IMR-90 (cell line): Measurements from ENCODE around the gene PGF. TPM values are rescaled to one million over a fixed set of nuclear protein-coding genes. Genes with fewer than 3 reads are reported as not detected.

Experiments
- ATAC-seq: fragments of 200-7000 bp; cut with Tn5 transposase; 2 replicates; pipeline ENCODE4 v1.9.1; 2020; ENCODE audit warnings: low read depth, mild to moderate bottlenecking, moderate library complexity
- BruUV-seq: library from RNA; stranded (reverse); fragments of 400-500 nt; replicated peaks from 2 replicates; lab custom pipeline; 2021; lab: Mats Ljungman, UMichigan
- CTCF ChIA-PET: fragments of 300-600 bp; formaldehyde crosslinking; extraction: SDS; loops from one replicate; lab custom pipeline; 2021; ENCODE audit warnings: antibody characterized with exemption; lab: Yijun Ruan, JAX
- POLR2A ChIA-PET: fragments of 300-600 bp; sonication (Branson Sonifier 250); formaldehyde crosslinking; loops from one replicate; lab custom pipeline; 2022; ENCODE audit warnings: antibody characterized with exemption; ENCODE audit not compliant: unreplicated experiment; lab: Charles Lee
- DNase-seq: peaks from one replicate; pipeline ENCODE4 v3.0.0; 2013
- H2AFZ ChIP-seq: replicated peaks from 2 replicates; pipeline ENCODE3; 2013; ENCODE audit warnings: low read length, mild to moderate bottlenecking; ENCODE audit not compliant: poor library complexity
- H2AK5ac ChIP-seq: 2 replicates; pipeline ENCODE4 v1.6.1; 2013; ENCODE audit warnings: low read depth, low read length, inconsistent platforms
- H2AK9ac ChIP-seq: replicated peaks from 2 replicates; pipeline ENCODE3; 2013; ENCODE audit warnings: mild to moderate bottlenecking, low read depth, low read length, moderate library complexity; ENCODE audit not compliant: poor library complexity
- H2BK120ac ChIP-seq: 2 replicates; pipeline ENCODE4 v1.6.1; 2013; ENCODE audit warnings: low read depth, low read length, inconsistent platforms
- H2BK15ac ChIP-seq: 3 replicates; pipeline ENCODE4 v1.6.1; 2013; ENCODE audit warnings: low read depth, low read length, inconsistent platforms
- H2BK20ac ChIP-seq: 2 replicates; pipeline ENCODE4 v1.6.1; 2013; ENCODE audit warnings: low read depth, mild to moderate bottlenecking, inconsistent platforms, low read length, moderate library complexity
- H2BK5ac ChIP-seq: 2 replicates; pipeline ENCODE4 v1.6.1; 2013; ENCODE audit warnings: mild to moderate bottlenecking, low read depth, low read length, inconsistent platforms; ENCODE audit not compliant: poor library complexity, severe bottlenecking
- H3K14ac ChIP-seq: replicated peaks from 2 replicates; pipeline ENCODE4 v1.6.1; 2013; ENCODE audit warnings: low read depth, low read length, inconsistent platforms
- H3K18ac ChIP-seq: 2 replicates; pipeline ENCODE4 v1.6.1; 2013; ENCODE audit warnings: low read depth, low read length, control low read depth
- H3K23ac ChIP-seq: 2 replicates; pipeline ENCODE4 v1.6.1; 2013; ENCODE audit warnings: low read depth, low read length, inconsistent platforms
- H3K27ac ChIP-seq: 2 replicates; pipeline ENCODE4 v1.5.1; 2013; ENCODE audit warnings: mild to moderate bottlenecking, control low read depth, low read length; ENCODE audit not compliant: insufficient read depth
- H3K27me3 ChIP-seq: 2 replicates; pipeline ENCODE4 v1.6.1; 2013; ENCODE audit warnings: low read length; ENCODE audit not compliant: control insufficient read depth, insufficient read depth
- H3K36me3 ChIP-seq: 2 replicates; pipeline ENCODE4 v1.6.1; 2013; ENCODE audit warnings: low read length, mixed read lengths; ENCODE audit not compliant: control insufficient read depth, insufficient read depth
- H3K4ac ChIP-seq: 2 replicates; pipeline ENCODE4 v1.6.1; 2013; ENCODE audit warnings: low read depth, low read length, inconsistent platforms
- H3K4me1 ChIP-seq: 2 replicates; pipeline ENCODE4 v1.6.1; 2013; ENCODE audit warnings: low read length, mixed read lengths; ENCODE audit not compliant: control insufficient read depth, insufficient read depth
- H3K4me2 ChIP-seq: 2 replicates; pipeline ENCODE4 v1.6.1; 2013; ENCODE audit warnings: low read depth, mild to moderate bottlenecking, control low read depth, low read length, moderate library complexity
- H3K4me3 ChIP-seq: 2 replicates; pipeline ENCODE4 v1.5.1; 2013; ENCODE audit warnings: low read depth, mild to moderate bottlenecking, control low read depth, low read length, moderate library complexity; ENCODE audit not compliant: insufficient read depth
- H3K56ac ChIP-seq: 2 replicates; pipeline ENCODE4 v1.6.1; 2013; ENCODE audit warnings: low read length, inconsistent platforms; ENCODE audit not compliant: insufficient read depth; ENCODE audit errors: extremely low read depth
- H3K79me1 ChIP-seq, 2 experiments: 2 replicates each; pipeline ENCODE4 v1.6.1; 2013; ENCODE audit warnings: low read length in 2 of 2, inconsistent platforms in 1 of 2, low read depth in 1 of 2
- H3K9ac ChIP-seq: 2 replicates; pipeline ENCODE4 v1.6.1; 2013; ENCODE audit warnings: low read depth, low read length, control low read depth
- H3K9me1 ChIP-seq: 2 replicates; pipeline ENCODE4 v1.6.1; 2013; ENCODE audit warnings: low read length, inconsistent platforms; ENCODE audit not compliant: insufficient read depth
- H3K9me3 ChIP-seq: 2 replicates; pipeline ENCODE4 v1.6.1; 2013; ENCODE audit warnings: low read length; ENCODE audit not compliant: control insufficient read depth, insufficient read depth
- H4K20me1 ChIP-seq: 2 replicates; pipeline ENCODE4 v1.6.1; 2013; ENCODE audit warnings: low read length, inconsistent platforms; ENCODE audit not compliant: insufficient read depth
- H4K5ac ChIP-seq: 2 replicates; pipeline ENCODE4 v1.6.1; 2013; ENCODE audit warnings: mild to moderate bottlenecking, low read depth, low read length, control low read depth
- H4K8ac ChIP-seq, 2 experiments: 2 replicates each; pipeline ENCODE4 v1.6.1; 2013; ENCODE audit warnings: low read depth in 2 of 2, low read length in 2 of 2, control low read depth in 1 of 2, inconsistent platforms in 1 of 2
- H4K91ac ChIP-seq: 2 replicates; pipeline ENCODE4 v1.6.1; 2013; ENCODE audit warnings: low read depth, low read length, inconsistent platforms; ENCODE audit not compliant: insufficient read depth
- BHLHE40 ChIP-seq: fragments of 150-350 bp; IDR thresholded peaks from 2 replicates; pipeline ENCODE4 v1.6.1; 2016; ENCODE audit warnings: mild to moderate bottlenecking, low read depth, low read length
- CEBPB ChIP-seq: IDR thresholded peaks from 2 replicates; pipeline ENCODE4 v1.6.1; 2012; ENCODE audit warnings: low read depth, low read length, improper control_type of control experiment
- FOS ChIP-seq: fragments of 150-350 bp; IDR thresholded peaks from 2 replicates; pipeline ENCODE4 v1.6.1; 2016; ENCODE audit warnings: low read depth, low read length
- MAFK ChIP-seq: IDR thresholded peaks from 2 replicates; pipeline ENCODE4 v1.6.1; 2012; ENCODE audit warnings: low read depth, low read length, improper control_type of control experiment
- NFE2L2 ChIP-seq: fragments of 150-350 bp; IDR thresholded peaks from 2 replicates; pipeline ENCODE4 v1.6.1; 2016; ENCODE audit warnings: low read depth, mild to moderate bottlenecking, low read length
- POLR2A ChIP-seq: IDR thresholded peaks from 2 replicates; pipeline ENCODE4 v1.6.1; 2012; ENCODE audit warnings: mild to moderate bottlenecking, low read depth, low read length
- RAD21 ChIP-seq: IDR thresholded peaks from 2 replicates; pipeline ENCODE4 v1.6.1; 2012; ENCODE audit warnings: low read length, improper control_type of control experiment
- RCOR1 ChIP-seq: IDR thresholded peaks from 2 replicates; pipeline ENCODE4 v1.6.1; 2012; ENCODE audit warnings: mild to moderate bottlenecking, low read length, improper control_type of control experiment; ENCODE audit not compliant: insufficient replicate concordance
- RFX5 ChIP-seq: IDR thresholded peaks from 2 replicates; pipeline ENCODE4 v1.8.0; 2012; ENCODE audit warnings: low read depth, mild to moderate bottlenecking, low read length, moderate library complexity
- SMC3 ChIP-seq: fragments of 150-350 bp; IDR thresholded peaks from 2 replicates; pipeline ENCODE4 v1.6.1; 2016; ENCODE audit warnings: low read depth, mild to moderate bottlenecking, antibody characterized with exemption, low read length, moderate library complexity
- WGBS, 2 experiments: methylation state at CpG; one replicate each; pipeline versions ENCODE4 v1.1.5 to v1.1.7; 2013; ENCODE audit warnings: missing lambda C conversion rate in 2 of 2; ENCODE audit not compliant: insufficient read length in 1 of 2; ENCODE audit errors: extremely low coverage in 2 of 2; 5-methylcytosine and 5-hydroxymethylcytosine counted together
- dilution Hi-C: fragments of 300-500 bp; cut with HindIII; formaldehyde crosslinking; loops from one replicate; pipeline ENCODE4 v1.14.3; 2018; ENCODE audit warnings: low sequenced_read_pairs; ENCODE audit not compliant: unreplicated experiment
- in situ Hi-C: fragments of 300-500 bp; cut with MboI; formaldehyde crosslinking; loops from 3 replicates; pipeline ENCODE4 v1.14.3; 2019; ENCODE audit warnings: low sequenced_read_pairs, inconsistent platforms, mixed read lengths
- intact Hi-C: fragments of 100-400 bp; cut with micrococcal nuclease; formaldehyde crosslinking; loops from 2 replicates; pipeline ENCODE4 v1.10.0; 2022
- polyA plus RNA-seq, 3 experiments: library from polyadenylated mRNA; depleted of rRNA; stranded (reverse); fragments of >200 nt; gene quantifications; 2 replicates each; pipeline ENCODE4 v1.2.3, GENCODE V29; 2012; ENCODE audit warnings: low replicate concordance in 1 of 3
- total RNA-seq: library from RNA; depleted of rRNA; stranded (reverse); fragments of >200 nt; gene quantifications from 2 replicates; pipeline ENCODE4 v1.2.3, GENCODE V29; 2012
- TF ChIP-seq, protein P1 (sequence below): fragments of 150-350 bp; IDR thresholded peaks from 2 replicates; pipeline ENCODE4 v1.6.1; 2017; ENCODE audit warnings: mild to moderate bottlenecking, antibody characterized with exemption, low read length, low read depth
- TF ChIP-seq, protein P2 (sequence below): fragments of 150-350 bp; IDR thresholded peaks from 2 replicates; pipeline ENCODE4 v1.6.1; 2016; ENCODE audit warnings: low read depth, mild to moderate bottlenecking, low read length, moderate library complexity, borderline replicate concordance

PGF gene
- total and polyA plus RNA-seq, 2 of the 4 experiments (the other 2 are of a cell fraction) = 0.36 to 0.39 TPM

DNA sequence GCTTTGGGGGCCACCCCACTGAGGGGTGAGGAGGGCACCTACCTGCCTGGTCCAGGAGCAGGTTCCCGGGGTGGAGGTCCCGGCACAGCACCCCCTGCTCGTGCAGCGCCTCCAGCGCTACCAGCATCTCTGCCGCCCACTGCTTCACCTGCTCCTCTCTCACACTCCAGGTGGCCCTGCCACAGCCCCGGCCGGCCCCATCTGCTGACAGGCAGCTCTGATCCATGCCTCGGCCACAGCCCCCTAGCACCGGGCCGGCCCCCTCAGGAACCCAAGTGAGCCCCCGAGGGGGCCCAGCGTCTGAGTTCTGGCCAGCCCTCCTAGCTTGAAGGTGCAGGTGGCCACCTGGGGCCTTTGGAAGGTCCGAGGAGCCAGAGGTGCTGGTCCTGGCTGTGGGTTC, 45.9 kb downstream of the PGF start:
- Histone ChIP-seq H3K9ac (no peak overlapping the region), H3K14ac (no peak overlapping the region), H2BK5ac (no peak overlapping the region), H2BK120ac (no peak overlapping the region), H3K23ac (no peak overlapping the region), H2AFZ (no peak overlapping the region), H3K9me3 (no peaks in the 10 kb centered on the region), H2AK5ac (no peak overlapping the region), H4K8ac (no peak overlapping the region), H3K27me3 (no peaks in the 10 kb centered on the region), H3K36me3 (peaks cover 4% of the 10 kb centered on the region), H3K4ac (no peak overlapping the region), H2AK9ac (no peak overlapping the region), H3K4me2 (no peak overlapping the region), H3K18ac (no peak overlapping the region), H4K91ac (no peak overlapping the region), H4K5ac (no peak overlapping the region), H2BK15ac (no peak overlapping the region), H3K27ac (no peak overlapping the region), H3K4me3 (no peak overlapping the region), H2BK20ac (no peak overlapping the region), H3K4me1 (peaks cover 1% of the 10 kb centered on the region; the same call in 1 of the 2 replicates), H4K20me1 (peaks cover 8% of the 10 kb centered on the region), H3K56ac (no peak overlapping the region), H3K9me1 (peaks cover 3% of the 10 kb centered on the region; the same call in 1 of the 2 replicates), H3K79me1 (no peaks in the 10 kb centered on the region)
- CTCF ChIA-PET = interaction anchor here (0.6 kb wide), 1 partner anchor 31 kb away, joined by 3 read pairs; no protein-coding TSS in a partner anchor
- POLR2A ChIA-PET = no interaction called here
- in situ Hi-C loops (no loop called here), dilution Hi-C loops (no loop called here), intact Hi-C loops (no loop called here)
- DNase-seq (no peak), ATAC-seq (no peak)
- TF ChIP-seq MAFK (no peak), POLR2A (no peak), RCOR1 (no peak), SMC3 (no peak), RFX5 (no peak), FOS (no peak), NFE2L2 (no peak), CEBPB (no peak), RAD21 (no peak), BHLHE40 (no peak)
- TF ChIP-seq, protein P1, sequence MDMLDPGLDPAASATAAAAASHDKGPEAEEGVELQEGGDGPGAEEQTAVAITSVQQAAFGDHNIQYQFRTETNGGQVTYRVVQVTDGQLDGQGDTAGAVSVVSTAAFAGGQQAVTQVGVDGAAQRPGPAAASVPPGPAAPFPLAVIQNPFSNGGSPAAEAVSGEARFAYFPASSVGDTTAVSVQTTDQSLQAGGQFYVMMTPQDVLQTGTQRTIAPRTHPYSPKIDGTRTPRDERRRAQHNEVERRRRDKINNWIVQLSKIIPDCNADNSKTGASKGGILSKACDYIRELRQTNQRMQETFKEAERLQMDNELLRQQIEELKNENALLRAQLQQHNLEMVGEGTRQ = no peak
- TF ChIP-seq, protein P2, sequence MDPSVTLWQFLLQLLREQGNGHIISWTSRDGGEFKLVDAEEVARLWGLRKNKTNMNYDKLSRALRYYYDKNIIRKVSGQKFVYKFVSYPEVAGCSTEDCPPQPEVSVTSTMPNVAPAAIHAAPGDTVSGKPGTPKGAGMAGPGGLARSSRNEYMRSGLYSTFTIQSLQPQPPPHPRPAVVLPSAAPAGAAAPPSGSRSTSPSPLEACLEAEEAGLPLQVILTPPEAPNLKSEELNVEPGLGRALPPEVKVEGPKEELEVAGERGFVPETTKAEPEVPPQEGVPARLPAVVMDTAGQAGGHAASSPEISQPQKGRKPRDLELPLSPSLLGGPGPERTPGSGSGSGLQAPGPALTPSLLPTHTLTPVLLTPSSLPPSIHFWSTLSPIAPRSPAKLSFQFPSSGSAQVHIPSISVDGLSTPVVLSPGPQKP = no peak
- 73% methylated on average over 5 of the region's 14 CpGs; no CpG with 5 or more reads in 1 of the 2 experiments for WGBS, 2 experiments
- BruUV-seq = no TSS peak
